Kidney tubule cell (primary cell): ENCODE measurements around the gene SMAD1.

Experiments used
- DNase-seq: peaks from one replicate; pipeline ENCODE4 v3.0.0-alpha.2; 2018; ENCODE audit warnings: low spot score

SMAD1 gene

DNA sequence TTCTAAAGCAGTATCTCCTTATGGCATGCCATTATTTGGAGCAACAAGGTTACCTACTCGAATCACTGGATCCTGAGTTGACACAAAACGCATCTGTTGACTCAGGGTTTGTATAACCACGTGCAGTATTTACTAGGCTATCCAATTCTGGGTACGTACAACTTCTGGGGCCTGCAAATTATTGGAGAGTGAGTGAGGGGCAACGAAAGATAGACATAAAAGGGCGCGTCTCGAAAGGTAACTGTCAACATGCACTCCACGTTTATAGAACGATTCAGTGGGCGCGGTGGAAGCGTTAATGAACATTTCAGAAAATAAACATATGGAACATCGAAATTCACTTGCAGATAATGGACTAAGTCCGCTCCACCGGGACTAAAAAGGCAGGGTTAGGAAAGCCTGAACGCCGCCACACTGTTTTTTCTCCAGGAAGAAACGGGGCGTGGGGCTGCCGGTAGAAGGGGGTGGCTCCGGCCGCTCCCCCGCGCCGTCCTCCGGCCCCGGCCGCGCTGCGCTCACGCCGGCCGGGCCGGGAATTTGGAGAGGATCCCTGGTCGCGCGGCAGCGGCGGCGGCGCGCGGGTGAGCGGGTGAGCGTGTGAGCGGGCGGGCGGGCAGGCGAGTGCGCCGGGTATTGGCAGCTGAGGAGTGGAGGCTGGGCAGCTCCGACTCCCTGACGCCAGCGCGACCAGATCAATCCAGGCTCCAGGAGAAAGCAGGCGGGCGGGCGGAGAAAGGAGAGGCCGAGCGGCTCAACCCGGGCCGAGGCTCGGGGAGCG lies at the start of gene SMAD1:
SMAD1 (plus strand) TSS at position 690 of the 778 bp plus-strand sequence. CDS start 32,761 bp downstream, outside the sequence.
- peak; percentile 87 for DNase-seq

DNA sequence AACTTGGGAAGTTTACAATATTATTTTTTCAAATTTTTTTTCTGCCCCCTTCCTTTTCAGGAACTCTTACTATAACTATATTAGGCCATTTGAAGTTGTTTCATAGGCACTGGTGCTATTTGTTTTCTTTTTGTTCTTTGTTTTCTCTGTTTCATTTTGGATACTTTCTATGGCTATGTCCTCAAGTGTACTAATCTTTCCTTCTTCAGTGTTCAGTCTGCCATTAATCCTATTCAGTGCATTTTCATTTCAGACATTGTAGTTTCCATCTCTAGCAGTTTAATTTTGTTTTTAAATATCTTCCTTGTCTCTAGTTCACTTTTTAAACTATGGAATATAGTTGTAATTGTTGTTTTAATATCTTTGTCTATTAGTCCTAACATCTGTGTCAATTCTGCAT lies 48.0 kb upstream of the SMAD1 start:
- no peak for DNase-seq

- DNase-seq = no peak
Observed at GRCh38 chr4:145435646-145436045, 46.0 kb upstream of the SMAD1 start.

- no peak for DNase-seq
Observed at GRCh38 chr4:145436114-145436513, 45.5 kb upstream of the SMAD1 start.

DNA sequence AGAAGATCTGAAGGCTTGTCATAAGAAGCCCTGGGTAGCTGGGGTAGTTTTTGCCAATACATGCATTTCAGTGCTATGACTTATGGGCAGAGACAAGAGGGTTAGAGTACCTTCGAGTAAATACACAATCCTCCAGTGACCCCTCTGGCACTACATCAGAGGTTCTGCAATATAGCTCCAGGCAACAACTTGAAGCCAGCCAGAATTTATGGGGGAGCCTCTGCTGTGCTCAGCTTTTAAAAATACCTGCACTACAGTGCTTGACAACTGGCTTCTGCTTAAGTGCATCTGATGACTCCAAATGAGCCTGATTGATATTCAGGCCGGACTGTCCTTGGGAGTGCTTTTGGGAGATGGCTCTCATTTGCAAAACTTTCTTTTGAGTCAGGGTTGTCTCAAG lies 44.9 kb upstream of the SMAD1 start:
- no peak for DNase-seq

GRCh38 chr4:145437466-145437865 lies 44.2 kb upstream of the SMAD1 start:
- no peak for DNase-seq

DNA sequence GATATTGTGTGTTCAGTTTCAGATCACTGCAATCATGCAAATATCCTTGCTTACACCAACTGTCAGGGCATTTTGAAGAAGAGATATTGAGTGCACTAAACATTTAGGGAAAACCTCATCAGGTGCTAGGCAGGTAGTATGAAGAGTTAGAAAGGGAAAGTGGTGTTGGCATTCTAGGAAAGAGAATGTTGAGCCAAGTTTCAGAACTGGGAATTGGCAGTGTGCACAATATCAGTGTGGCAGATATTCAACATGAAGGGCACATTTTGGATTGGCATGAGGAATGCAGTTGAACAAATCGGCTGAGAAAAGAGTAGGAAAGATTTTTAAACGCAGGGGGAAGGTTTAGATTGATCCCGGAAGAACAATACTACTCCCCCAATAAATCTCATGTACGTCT lies 43.4 kb upstream of the SMAD1 start:
- DNase-seq = no peak

GRCh38 chr4:145440292-145441007 lies 41.2 kb upstream of the SMAD1 start:
- no peak for DNase-seq

- DNase-seq = no peak
Observed at GRCh38 chr4:145446184-145446583, 35.5 kb upstream of the SMAD1 start.

- DNase-seq = no peak
Observed at GRCh38 chr4:145451895-145452294, 29.8 kb upstream of the SMAD1 start.

- DNase-seq = no peak
Observed at GRCh38 chr4:145452447-145453162, 29.0 kb upstream of the SMAD1 start.

GRCh38 chr4:145453163-145453520 lies 28.5 kb upstream of the SMAD1 start:
- DNase-seq = no peak

- DNase-seq = no peak
Observed at GRCh38 chr4:145473203-145473602, 8.4 kb upstream of the SMAD1 start.

- no peak for DNase-seq
Observed at GRCh38 chr4:145480257-145480656, 1.4 kb upstream of the SMAD1 start.

GRCh38 chr4:145481942-145482208 lies 222 bp downstream of the SMAD1 start:
- no peak for DNase-seq

GRCh38 chr4:145482209-145483037 lies 770 bp downstream of the SMAD1 start:
- peak; percentile 78 for DNase-seq

DNA sequence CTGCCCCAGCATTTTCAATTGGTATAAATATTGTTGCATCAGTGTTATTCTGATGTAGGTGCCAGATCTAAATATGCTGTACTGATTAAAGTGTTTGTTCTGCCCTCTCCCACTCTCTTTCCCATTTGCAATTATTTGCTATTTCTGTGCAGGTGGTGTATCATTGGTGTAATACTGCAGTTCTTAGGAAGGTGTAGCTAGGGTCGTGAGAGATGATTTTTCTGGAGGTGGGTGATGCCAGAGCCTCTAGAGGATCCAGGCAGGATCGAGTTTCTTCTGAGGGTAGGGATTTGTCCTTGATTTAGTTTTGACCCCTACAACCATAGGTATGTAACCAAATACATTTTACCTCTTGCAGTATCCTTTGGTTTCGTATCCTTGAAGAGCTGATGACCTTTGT lies 1.9 kb downstream of the SMAD1 start:
- DNase-seq = no peak

DNA sequence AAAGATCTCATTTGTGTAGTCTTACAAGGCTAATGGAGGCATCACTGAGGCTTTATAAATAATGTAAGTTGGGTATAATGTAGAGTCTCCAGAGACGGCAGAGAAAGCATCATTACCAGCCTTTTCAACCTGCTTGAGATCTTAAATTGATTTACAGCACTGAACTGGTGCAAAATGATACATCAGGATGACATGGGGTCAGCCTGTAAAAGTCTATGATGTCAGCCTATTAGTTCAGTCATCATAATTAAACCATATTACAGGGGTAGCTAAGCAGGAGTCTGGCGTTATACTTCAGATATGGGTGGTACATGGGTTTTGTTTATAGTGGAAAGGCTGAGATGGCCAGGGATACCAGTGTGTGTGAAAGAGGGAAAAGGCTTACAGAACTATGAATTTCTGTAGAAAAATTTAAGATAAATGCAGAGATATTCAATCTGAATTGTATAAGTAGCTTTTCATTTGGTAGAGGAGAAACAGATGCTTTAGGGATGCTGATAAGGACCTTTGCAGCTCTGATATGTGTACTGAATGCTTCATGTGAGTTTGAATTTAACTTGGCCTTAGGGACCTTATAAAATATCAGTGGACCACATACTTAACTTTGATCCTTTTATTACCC lies 2.7 kb downstream of the SMAD1 start:
- no peak for DNase-seq

- no peak for DNase-seq
Observed at GRCh38 chr4:145485120-145485519, 3.5 kb downstream of the SMAD1 start.

DNA sequence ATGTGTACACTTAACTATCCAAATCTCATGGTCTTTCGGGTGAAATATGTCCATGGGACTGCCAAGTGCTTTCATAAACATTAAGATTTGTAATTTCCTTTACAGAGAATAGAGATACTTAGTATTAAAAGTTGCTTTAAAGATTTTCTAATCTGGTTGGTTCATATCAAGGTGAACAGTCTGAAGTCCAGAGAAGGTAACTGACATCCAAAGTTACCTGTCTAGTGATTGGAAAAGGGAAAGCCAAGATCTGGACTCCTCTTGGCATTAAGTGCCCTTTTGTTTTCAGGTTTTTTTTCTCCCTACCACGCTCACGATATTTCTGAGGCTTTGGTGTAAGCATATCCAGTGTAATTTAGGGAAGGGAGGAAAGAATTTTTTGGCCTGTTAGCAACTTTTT lies 5.0 kb downstream of the SMAD1 start:
- DNase-seq = no peak

- DNase-seq = no peak
Observed at GRCh38 chr4:145487631-145488030, 6.0 kb downstream of the SMAD1 start.

GRCh38 chr4:145488310-145488709 lies 6.7 kb downstream of the SMAD1 start:
- DNase-seq = no peak
